ENCODE data around the gene CATSPERB.
"Not testable (repeated sequence)": the region's sequence is repeated elsewhere in the genome, so short reads cannot be mapped to it uniquely, and the experiment has no call there.

The CATSPERB gene

GRCh38 chr14:91545204-91545603 is 186.7 kb downstream of the CATSPERB start:
- H3K9me3 ChIP-seq: no peaks in the 10 kb centered on the region
- no peak overlapping the region for H3K4me3 ChIP-seq (ENCODE audit: low read depth in 1 of 2, low read length in 1 of 2)
- no peaks in the 10 kb centered on the region for H3K27me3 ChIP-seq
- H3K36me3 ChIP-seq: no peaks in the 10 kb centered on the region
- H3K27ac ChIP-seq: no peak overlapping the region
- H3K4me1 ChIP-seq (ENCODE audit: control insufficient read depth in 1 of 2, insufficient read depth in 1 of 2, low read depth in 1 of 2, low read length in 1 of 2): no peaks in the 10 kb centered on the region
- no peak for TF ChIP-seq CTCF (IDR thresholded peaks at IDR 0.05)

GRCh38 chr14:91536327-91536726 is 195.6 kb downstream of the CATSPERB start:
- Histone ChIP-seq H3K4me3 (ENCODE audit: low read depth in 1 of 2, low read length in 1 of 2) (no peak overlapping the region), H3K9me3 (no peaks in the 10 kb centered on the region), H3K36me3 (no peaks in the 10 kb centered on the region), H3K27me3 (no peaks in the 10 kb centered on the region), H3K27ac (no peak overlapping the region), H3K4me1 (ENCODE audit: control insufficient read depth in 1 of 2, insufficient read depth in 1 of 2, low read depth in 1 of 2, low read length in 1 of 2) (no peaks in the 10 kb centered on the region)
- no peak for TF ChIP-seq CTCF (IDR thresholded peaks at IDR 0.05)

GRCh38 chr14:91534059-91534458 is 197.8 kb downstream of the CATSPERB start:
- H3K27ac ChIP-seq; H3K27me3 ChIP-seq; H3K36me3 ChIP-seq; H3K4me1 ChIP-seq (ENCODE audit: control insufficient read depth in 1 of 2, insufficient read depth in 1 of 2, low read depth in 1 of 2, low read length in 1 of 2); H3K9me3 ChIP-seq; H3K4me3 ChIP-seq (ENCODE audit: low read depth in 1 of 2, low read length in 1 of 2): not testable (repeated sequence)

GRCh38 chr14:91533623-91534022 is 198.3 kb downstream of the CATSPERB start:
- no peak for TF ChIP-seq CTCF (IDR thresholded peaks at IDR 0.05)
- H3K27ac ChIP-seq: no peak overlapping the region
- no peaks in the 10 kb centered on the region for H3K36me3 ChIP-seq
- no peaks in the 10 kb centered on the region for H3K4me1 ChIP-seq (ENCODE audit: control insufficient read depth in 1 of 2, insufficient read depth in 1 of 2, low read depth in 1 of 2, low read length in 1 of 2)
- H3K27me3 ChIP-seq: no peaks in the 10 kb centered on the region
- no peak overlapping the region for H3K4me3 ChIP-seq (ENCODE audit: low read depth in 1 of 2, low read length in 1 of 2)
- no peaks in the 10 kb centered on the region for H3K9me3 ChIP-seq

Measured in neutrophil (primary cell).